ENCODE measurements around the gene DNAJB7.

DNA sequence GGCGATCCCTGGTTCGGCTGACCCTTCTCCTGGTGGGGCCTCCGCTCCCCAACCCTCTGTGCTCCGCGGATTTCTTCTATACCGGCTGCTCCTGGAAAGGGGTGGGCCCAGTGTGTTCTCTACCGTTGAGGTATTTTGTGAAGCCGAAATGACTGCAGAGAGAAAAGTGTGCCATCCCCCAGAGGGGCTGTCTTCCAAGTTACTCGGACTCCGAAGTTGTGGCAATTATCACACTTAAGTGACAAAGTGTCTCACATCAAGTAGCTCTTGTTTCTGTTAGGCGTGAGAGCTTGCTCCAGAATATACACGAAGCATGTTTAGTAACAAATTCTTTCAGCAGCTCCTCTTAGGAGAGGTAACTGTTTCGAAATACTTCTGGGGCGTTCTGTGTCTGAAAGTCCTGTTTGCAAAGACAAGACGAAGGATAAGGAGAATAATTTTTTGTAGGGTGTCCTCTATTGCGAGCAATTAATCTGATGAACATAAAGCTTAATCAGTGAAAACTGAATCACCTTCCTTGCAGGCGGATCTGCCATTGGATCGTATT is 4.5 kb downstream of the DNAJB7 start:
- TF ChIP-seq, protein P1, sequence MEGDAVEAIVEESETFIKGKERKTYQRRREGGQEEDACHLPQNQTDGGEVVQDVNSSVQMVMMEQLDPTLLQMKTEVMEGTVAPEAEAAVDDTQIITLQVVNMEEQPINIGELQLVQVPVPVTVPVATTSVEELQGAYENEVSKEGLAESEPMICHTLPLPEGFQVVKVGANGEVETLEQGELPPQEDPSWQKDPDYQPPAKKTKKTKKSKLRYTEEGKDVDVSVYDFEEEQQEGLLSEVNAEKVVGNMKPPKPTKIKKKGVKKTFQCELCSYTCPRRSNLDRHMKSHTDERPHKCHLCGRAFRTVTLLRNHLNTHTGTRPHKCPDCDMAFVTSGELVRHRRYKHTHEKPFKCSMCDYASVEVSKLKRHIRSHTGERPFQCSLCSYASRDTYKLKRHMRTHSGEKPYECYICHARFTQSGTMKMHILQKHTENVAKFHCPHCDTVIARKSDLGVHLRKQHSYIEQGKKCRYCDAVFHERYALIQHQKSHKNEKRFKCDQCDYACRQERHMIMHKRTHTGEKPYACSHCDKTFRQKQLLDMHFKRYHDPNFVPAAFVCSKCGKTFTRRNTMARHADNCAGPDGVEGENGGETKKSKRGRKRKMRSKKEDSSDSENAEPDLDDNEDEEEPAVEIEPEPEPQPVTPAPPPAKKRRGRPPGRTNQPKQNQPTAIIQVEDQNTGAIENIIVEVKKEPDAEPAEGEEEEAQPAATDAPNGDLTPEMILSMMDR (IDR thresholded peaks at IDR 0.05) = no peak
- TF ChIP-seq EZH2 (IDR thresholded peaks at IDR 0.05; ENCODE audit: borderline replicate concordance, insufficient read depth, low read depth, low read length, poor library complexity, severe bottlenecking) = no peak

Measured in B cell (primary cell).